ENCODE results near the gene DLX5.

The DLX5 gene

GRCh38 chr7:96992192-96993005 lies 32.2 kb downstream of the DLX5 start:
- DNase-seq (ENCODE audit: insufficient read length, low spot score) (no peak), FAIRE-seq (no peak)

GRCh38 chr7:96991546-96992191 lies 33.0 kb downstream of the DLX5 start:
- DNase-seq (ENCODE audit: insufficient read length, low spot score) (no peak), FAIRE-seq (no peak)

GRCh38 chr7:96989859-96990317 lies 34.7 kb downstream of the DLX5 start:
- FAIRE-seq (no peak), DNase-seq (ENCODE audit: insufficient read length, low spot score) (no peak)

- no peak for DNase-seq (ENCODE audit: insufficient read length, low spot score)
- FAIRE-seq: no peak
Observed at GRCh38 chr7:96989241-96989858, 35.3 kb downstream of the DLX5 start.

- FAIRE-seq (no peak), DNase-seq (ENCODE audit: insufficient read length, low spot score) (no peak)
Observed at GRCh38 chr7:96987719-96988118, 36.9 kb downstream of the DLX5 start.

- no peak for FAIRE-seq
- no peak for DNase-seq (ENCODE audit: insufficient read length, low spot score)
Observed at GRCh38 chr7:96986901-96987300, 37.7 kb downstream of the DLX5 start.

- DNase-seq (ENCODE audit: insufficient read length, low spot score): no peak
Observed at GRCh38 chr7:96985992-96986391, 38.6 kb downstream of the DLX5 start.

GRCh38 chr7:96982586-96982985 lies 42.0 kb downstream of the DLX5 start:
- no peak for FAIRE-seq
- no peak for DNase-seq (ENCODE audit: insufficient read length, low spot score)

More at GRCh38 chr7:96985992-96986391, 38.6 kb downstream of the DLX5 start:
- no peak for FAIRE-seq

- FAIRE-seq: no peak
Observed at GRCh38 chr7:96979551-96980276, 44.9 kb downstream of the DLX5 start.

GRCh38 chr7:96977445-96977844 lies 47.2 kb downstream of the DLX5 start:
- FAIRE-seq (no peak), DNase-seq (ENCODE audit: insufficient read length, low spot score) (no peak)

More at GRCh38 chr7:96979551-96980276, 44.9 kb downstream of the DLX5 start:
- no peak for DNase-seq (ENCODE audit: insufficient read length, low spot score)

GRCh38 chr7:96976106-96976505 lies 48.5 kb downstream of the DLX5 start:
- DNase-seq (ENCODE audit: insufficient read length, low spot score): no peak
- no peak for FAIRE-seq

- DNase-seq (ENCODE audit: insufficient read length, low spot score) (no peak), FAIRE-seq (no peak)
Observed at GRCh38 chr7:96973986-96974385, 50.6 kb downstream of the DLX5 start.

- DNase-seq (ENCODE audit: insufficient read length, low spot score): no peak
- no peak for FAIRE-seq
Observed at GRCh38 chr7:96970739-96971138, 53.9 kb downstream of the DLX5 start.

Measured in HTR-8/SVneo (cell line).